DOHH2 (cell line): Measurements from ENCODE around the gene CPT2.

Experiments
- H3F3A ChIP-seq: fragments of 200-600 bp; sonication (generic), shearing (Covaris generic); 2 replicates; pipeline ENCODE4 v1.6.0; 2016; ENCODE audit warnings: antibody characterized with exemption, mild to moderate bottlenecking; ENCODE audit not compliant: control insufficient read depth, insufficient read depth
- H3K27ac ChIP-seq: fragments of 200-600 bp; sonication (generic); 2 replicates; pipeline ENCODE4 v1.5.1; 2014; ENCODE audit warnings: low read depth, mild to moderate bottlenecking, low read length, moderate library complexity
- H3K27me3 ChIP-seq: fragments of 200-600 bp; sonication (generic); 2 replicates; pipeline ENCODE4 v1.6.1; 2014; ENCODE audit warnings: mild to moderate bottlenecking, low read length, mixed read lengths; ENCODE audit not compliant: control insufficient read depth
- H3K36me3 ChIP-seq: fragments of 200-600 bp; sonication (generic); 2 replicates; pipeline ENCODE4 v1.6.1; 2014; ENCODE audit warnings: mild to moderate bottlenecking, low read length, moderate library complexity, mixed read lengths; ENCODE audit not compliant: control insufficient read depth
- H3K4me1 ChIP-seq: fragments of 200-600 bp; sonication (generic); 2 replicates; pipeline ENCODE4 v1.6.1; 2014; ENCODE audit warnings: mild to moderate bottlenecking, low read length, mixed read lengths; ENCODE audit not compliant: control insufficient read depth
- H3K4me2 ChIP-seq: fragments of 200-600 bp; sonication (generic); 2 replicates; pipeline ENCODE4 v1.6.0; 2014; ENCODE audit warnings: mild to moderate bottlenecking, low read length, moderate library complexity
- H3K4me3 ChIP-seq: fragments of 200-600 bp; sonication (generic); 2 replicates; pipeline ENCODE4 v1.5.1; 2014; ENCODE audit warnings: mild to moderate bottlenecking, low read length, mixed read lengths
- H3K79me2 ChIP-seq: fragments of 200-600 bp; sonication (generic); 2 replicates; pipeline ENCODE4 v1.6.1; 2014; ENCODE audit warnings: mild to moderate bottlenecking, low read length, mixed read lengths; ENCODE audit not compliant: control insufficient read depth
- H3K9me2 ChIP-seq: fragments of 200-600 bp; sonication (generic); replicated peaks from 2 replicates; pipeline ENCODE4 v1.6.1; 2014; ENCODE audit warnings: mild to moderate bottlenecking, low read length, mixed read lengths; ENCODE audit not compliant: control insufficient read depth
- H3K9me3 ChIP-seq: fragments of 200-600 bp; sonication (generic); 2 replicates; pipeline ENCODE4 v1.6.1; 2014; ENCODE audit warnings: antibody characterized with exemption, low read length, mixed read lengths; ENCODE audit not compliant: control insufficient read depth, insufficient read depth
- H4K20me1 ChIP-seq: fragments of 200-600 bp; sonication (generic); 2 replicates; pipeline ENCODE4 v1.6.0; 2014; ENCODE audit warnings: low read depth, mild to moderate bottlenecking, antibody characterized with exemption, low read length, moderate library complexity; ENCODE audit not compliant: control insufficient read depth, insufficient read depth
- EZH2phosphoT487 ChIP-seq: fragments of 200-600 bp; sonication (generic); IDR thresholded peaks from 2 replicates; pipeline ENCODE4 v1.6.1; 2017; ENCODE audit warnings: borderline replicate concordance, mild to moderate bottlenecking, antibody characterized with exemption, low read length, moderate library complexity, mixed read lengths
- TF ChIP-seq, protein P1 (sequence below): fragments of 200-600 bp; sonication (generic); IDR thresholded peaks from one replicate; pipeline ENCODE4 v1.5.1; 2014; ENCODE audit warnings: antibody characterized with exemption, mild to moderate bottlenecking, low read depth, low read length; ENCODE audit not compliant: poor library complexity, severe bottlenecking

CPT2 gene

DNA sequence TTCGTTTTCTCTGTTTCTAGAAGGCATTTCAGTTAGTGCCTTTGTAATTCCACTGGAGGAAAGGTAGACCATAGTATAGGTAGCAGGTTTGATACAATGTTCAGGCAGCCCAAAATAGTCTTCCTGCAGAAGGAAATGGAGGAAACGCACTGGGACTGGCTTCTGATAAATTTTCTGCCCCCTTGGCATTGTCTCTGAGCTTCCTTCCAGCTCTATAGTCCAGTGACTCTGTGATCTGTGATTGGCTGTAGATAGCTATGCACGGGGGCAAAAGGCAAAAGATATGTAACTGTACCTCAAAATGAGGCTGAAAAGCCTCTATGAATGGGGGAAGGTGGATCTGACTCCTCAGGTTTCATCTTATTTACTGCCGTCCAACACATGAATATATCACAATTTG lies 47.5 kb downstream of the CPT2 start:
- Histone ChIP-seq H3K79me2 (no peaks in the 10 kb centered on the region), H3F3A (peaks cover 14% of the 10 kb centered on the region), H3K9me3 (no peaks in the 10 kb centered on the region), H4K20me1 (no peaks in the 10 kb centered on the region), H3K4me2 (no peak overlapping the region), H3K27me3 (no peaks in the 10 kb centered on the region), H3K27ac (no peak overlapping the region), H3K4me1 (peaks cover 31% of the 10 kb centered on the region), H3K4me3 (no peak overlapping the region), H3K9me2 (no peaks in the 10 kb centered on the region), H3K36me3 (peaks cover 46% of the 10 kb centered on the region)
- TF ChIP-seq, protein P1, sequence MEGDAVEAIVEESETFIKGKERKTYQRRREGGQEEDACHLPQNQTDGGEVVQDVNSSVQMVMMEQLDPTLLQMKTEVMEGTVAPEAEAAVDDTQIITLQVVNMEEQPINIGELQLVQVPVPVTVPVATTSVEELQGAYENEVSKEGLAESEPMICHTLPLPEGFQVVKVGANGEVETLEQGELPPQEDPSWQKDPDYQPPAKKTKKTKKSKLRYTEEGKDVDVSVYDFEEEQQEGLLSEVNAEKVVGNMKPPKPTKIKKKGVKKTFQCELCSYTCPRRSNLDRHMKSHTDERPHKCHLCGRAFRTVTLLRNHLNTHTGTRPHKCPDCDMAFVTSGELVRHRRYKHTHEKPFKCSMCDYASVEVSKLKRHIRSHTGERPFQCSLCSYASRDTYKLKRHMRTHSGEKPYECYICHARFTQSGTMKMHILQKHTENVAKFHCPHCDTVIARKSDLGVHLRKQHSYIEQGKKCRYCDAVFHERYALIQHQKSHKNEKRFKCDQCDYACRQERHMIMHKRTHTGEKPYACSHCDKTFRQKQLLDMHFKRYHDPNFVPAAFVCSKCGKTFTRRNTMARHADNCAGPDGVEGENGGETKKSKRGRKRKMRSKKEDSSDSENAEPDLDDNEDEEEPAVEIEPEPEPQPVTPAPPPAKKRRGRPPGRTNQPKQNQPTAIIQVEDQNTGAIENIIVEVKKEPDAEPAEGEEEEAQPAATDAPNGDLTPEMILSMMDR = no peak
- no peak for TF ChIP-seq EZH2phosphoT487

DNA sequence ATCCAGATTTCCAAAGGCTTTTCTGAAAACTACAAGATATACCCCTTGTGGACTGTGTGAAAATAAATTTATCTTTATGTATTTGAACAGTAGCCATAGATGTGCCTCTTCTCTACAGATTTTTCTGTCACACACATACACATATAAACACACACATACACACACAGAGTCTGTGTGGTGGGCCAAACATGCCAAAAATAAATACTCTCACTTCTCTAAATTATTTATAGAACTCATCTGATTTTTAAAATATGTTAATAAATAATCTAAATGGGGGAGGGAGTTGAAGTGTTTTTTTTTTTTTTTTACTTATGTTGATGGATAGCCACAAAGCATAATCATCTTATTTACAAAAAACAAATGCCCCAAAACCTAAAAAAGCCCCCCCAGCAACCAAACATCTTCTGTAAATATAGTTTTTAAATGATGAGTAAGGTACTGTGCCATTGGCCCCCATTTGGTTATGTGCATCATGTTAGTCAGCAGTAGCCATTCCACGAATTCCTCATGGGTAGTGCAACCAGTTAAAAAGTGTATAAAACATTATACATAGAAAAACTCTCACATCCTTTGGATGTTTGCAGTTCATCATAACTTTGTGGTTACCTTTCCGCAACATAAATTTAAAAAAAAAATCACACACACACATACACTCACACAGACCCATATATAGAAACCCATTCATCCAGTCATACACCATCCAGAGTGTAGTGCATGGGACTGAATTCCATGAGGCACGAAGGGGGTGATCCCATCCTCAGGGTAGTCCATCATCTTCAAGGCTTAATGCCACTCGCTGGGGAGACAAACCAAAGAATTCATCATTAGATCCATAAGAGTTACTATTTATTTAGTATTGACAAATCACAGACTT lies 49.9 kb downstream of the CPT2 start:
- Histone ChIP-seq H3K27ac (peak overlapping the region; percentile 46), H3K9me2 (no peaks in the 10 kb centered on the region), H3K4me3 (peak overlapping the region; percentile 27), H3K4me1 (peaks cover 29% of the 10 kb centered on the region), H3K79me2 (no peaks in the 10 kb centered on the region), H3F3A (peaks cover 4% of the 10 kb centered on the region), H3K4me2 (peak overlapping the region; percentile 63), H4K20me1 (no peaks in the 10 kb centered on the region), H3K9me3 (no peaks in the 10 kb centered on the region), H3K27me3 (no peaks in the 10 kb centered on the region), H3K36me3 (peaks cover 68% of the 10 kb centered on the region)
- TF ChIP-seq EZH2phosphoT487 = no peak
- TF ChIP-seq, protein P1 = no peak

DNA sequence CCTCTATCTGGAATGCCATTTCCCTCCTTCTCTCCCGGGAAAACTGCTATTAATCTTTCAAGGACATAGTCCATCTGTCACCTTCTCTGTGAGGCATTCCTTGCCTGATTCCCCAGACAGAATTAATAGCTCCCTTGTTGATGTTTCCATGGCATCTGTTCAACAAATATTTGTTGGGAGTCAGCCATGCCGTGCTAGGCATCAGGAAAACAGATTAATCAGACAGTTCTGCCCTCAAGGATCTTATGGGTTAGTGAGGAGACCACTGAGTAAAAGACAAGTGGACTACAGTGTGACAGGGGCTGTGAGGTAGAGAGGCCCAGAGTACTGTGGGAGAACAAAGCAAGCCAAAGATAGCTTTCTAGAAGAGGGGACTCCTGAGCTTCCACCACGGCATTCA lies 53.1 kb downstream of the CPT2 start:
- Histone ChIP-seq H3K36me3 (peaks cover 77% of the 10 kb centered on the region), H3K4me1 (peaks cover 29% of the 10 kb centered on the region), H3F3A (no peaks in the 10 kb centered on the region), H3K4me3 (no peak overlapping the region), H3K27me3 (no peaks in the 10 kb centered on the region), H3K79me2 (no peaks in the 10 kb centered on the region), H4K20me1 (no peaks in the 10 kb centered on the region), H3K9me3 (no peaks in the 10 kb centered on the region), H3K9me2 (no peaks in the 10 kb centered on the region), H3K4me2 (no peak overlapping the region), H3K27ac (no peak overlapping the region)
- no peak for TF ChIP-seq EZH2phosphoT487
- TF ChIP-seq, protein P1 = no peak
